Measurements from ENCODE around the gene AADACL3.

GRCh38 chr1:12757836-12758235 lies 41.9 kb downstream of the AADACL3 start:
- TF ChIP-seq CTCF (conservative IDR thresholded peaks at IDR 0.05) = no peak
- TF ChIP-seq ZFX (IDR thresholded peaks at IDR 0.05) = no peak

All from C4-2B (cell line).